Activated T-helper 2 cell treated with anti-CD3 and anti-CD28 coated beads, Interferon-gamma antibody, Interleukin-2, Interleukin-4, amounts not matched to agents 10 μg/mL and 5 μg/mL and 100 μg/mL, durations not matched to agents 14 hours and 24 hours and 36 hours (primary cell): ENCODE results near the gene ASL. TPM values are rescaled to one million over a fixed set of nuclear protein-coding genes. Genes with fewer than 3 reads are reported as not detected.

Experiments used
- DNase-seq: peaks from one replicate; pipeline ENCODE4 v3.0.0; 2021; ENCODE audit warnings: low spot score
- H3K27ac Mint-ChIP-seq: one replicate; pipeline ENCODE4 v1.8.0; 2021; ENCODE audit warnings: mixed read lengths
- H3K27me3 Mint-ChIP-seq: one replicate; pipeline ENCODE4 v1.8.0; 2021; ENCODE audit warnings: low read depth, mixed read lengths
- H3K36me3 Mint-ChIP-seq: one replicate; pipeline ENCODE4 v1.8.0; 2021; ENCODE audit warnings: low read depth, mixed read lengths
- H3K4me1 Mint-ChIP-seq: one replicate; pipeline ENCODE4 v1.8.0; 2021; ENCODE audit warnings: low read depth, mixed read lengths
- H3K4me3 Mint-ChIP-seq: one replicate; pipeline ENCODE4 v1.8.0; 2021; ENCODE audit warnings: low read depth, mild to moderate bottlenecking, moderate library complexity, mixed read lengths
- H3K9me3 Mint-ChIP-seq: one replicate; pipeline ENCODE4 v1.8.0; 2021; ENCODE audit warnings: mixed read lengths
- intact Hi-C: fragments of 100-400 bp; cut with micrococcal nuclease; formaldehyde crosslinking; loops from one replicate; pipeline ENCODE4 v1.15.1; 2023
- total RNA-seq: library from RNA; stranded (reverse); gene quantifications from 2 replicates; pipeline ENCODE4 v1.2.3, GENCODE V29; 2022

ASL gene
- total RNA-seq, 1 donor from 2014 or later: 49.1 TPM

- H3K27ac Mint-ChIP-seq: no peak overlapping the region
- intact Hi-C loops: no loop called here
Measured at GRCh38 chr7:66140924-66141323, 65.3 kb downstream of the ASL start.

GRCh38 chr7:66142334-66142733 is 66.7 kb downstream of the ASL start:
- Mint-ChIP-seq H3K27me3 (no peaks in the 10 kb centered on the region), H3K4me1 (peaks cover 9% of the 10 kb centered on the region), H3K4me3 (no peak overlapping the region), H3K9me3 (no peaks in the 10 kb centered on the region), H3K36me3 (peaks cover 74% of the 10 kb centered on the region), H3K27ac (no peak overlapping the region)
- intact Hi-C loops: no loop called here
- no peak for DNase-seq

More at GRCh38 chr7:66140924-66141323, 65.3 kb downstream of the ASL start:
- DNase-seq: no peak
- Mint-ChIP-seq H3K36me3 (peaks cover 68% of the 10 kb centered on the region), H3K27me3 (no peaks in the 10 kb centered on the region), H3K9me3 (no peaks in the 10 kb centered on the region), H3K4me1 (peaks cover 6% of the 10 kb centered on the region), H3K4me3 (no peak overlapping the region)

- H3K27me3 Mint-ChIP-seq: no peaks in the 10 kb centered on the region
- no peaks in the 10 kb centered on the region for H3K9me3 Mint-ChIP-seq
- no peak for DNase-seq
- peaks cover 75% of the 10 kb centered on the region for H3K36me3 Mint-ChIP-seq
- intact Hi-C loops: no loop called here
- H3K4me3 Mint-ChIP-seq: no peak overlapping the region
- peaks cover 9% of the 10 kb centered on the region for H3K4me1 Mint-ChIP-seq
- H3K27ac Mint-ChIP-seq: no peak overlapping the region
Measured at GRCh38 chr7:66142996-66143395, 67.4 kb downstream of the ASL start.

Other genes starting within 250 kb of the ASL start
- 25.9 and 27.4 TPM in 2 replicates for gene VKORC1L1, start 202.7 kb upstream of the ASL start, total RNA-seq
- 62.5 and 68.2 TPM in 2 replicates for gene GUSB, start 93.6 kb upstream of the ASL start, total RNA-seq
- gene CRCP, start 39.0 kb downstream of the ASL start, total RNA-seq: 32.8 and 37.9 TPM in 2 replicates
- gene TPST1, start 129.5 kb downstream of the ASL start, total RNA-seq: 1.3 and 1.6 TPM in 2 replicates